Activated naive CD8-positive, alpha-beta T cell (primary cell): ENCODE results near the gene BICRAL.

ENCODE experiments used
- H3K27ac Mint-ChIP-seq: one replicate; pipeline ENCODE4 v1.8.0; 2021; ENCODE audit warnings: mixed read lengths
- H3K27me3 Mint-ChIP-seq: one replicate; pipeline ENCODE4 v1.8.0; 2021; ENCODE audit warnings: mixed read lengths
- H3K36me3 Mint-ChIP-seq: one replicate; pipeline ENCODE4 v1.8.0; 2021; ENCODE audit warnings: mixed read lengths
- H3K4me1 Mint-ChIP-seq: one replicate; pipeline ENCODE4 v1.8.0; 2021; ENCODE audit warnings: low read depth, mixed read lengths
- H3K4me3 Mint-ChIP-seq: one replicate; pipeline ENCODE4 v1.8.0; 2021; ENCODE audit warnings: mild to moderate bottlenecking, mixed read lengths
- H3K9me3 Mint-ChIP-seq: one replicate; pipeline ENCODE4 v1.8.0; 2021; ENCODE audit warnings: low read depth, mixed read lengths

The BICRAL gene

DNA sequence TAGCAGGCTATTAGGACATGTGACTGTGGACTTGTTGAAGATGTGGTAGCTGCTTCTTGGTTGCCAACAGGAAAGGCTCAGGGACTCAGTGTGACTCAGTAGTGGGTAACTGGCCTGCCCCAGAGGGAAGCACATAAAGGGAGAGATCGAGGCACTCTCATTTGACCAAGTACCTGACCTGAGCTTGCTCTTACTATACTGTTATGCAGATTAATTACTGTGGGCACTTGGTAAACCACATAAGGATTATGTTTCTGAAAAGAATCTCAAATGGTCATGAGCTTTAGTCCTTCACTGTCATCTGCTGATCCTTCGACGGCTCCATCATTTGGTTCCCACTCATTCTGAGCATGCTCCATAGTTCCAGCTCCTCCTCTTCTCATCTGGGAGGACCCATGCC lies 49.4 kb downstream of the BICRAL start:
- Mint-ChIP-seq H3K27ac (no peak overlapping the region), H3K4me3 (no peak overlapping the region), H3K36me3 (peaks cover 20% of the 10 kb centered on the region)

DNA sequence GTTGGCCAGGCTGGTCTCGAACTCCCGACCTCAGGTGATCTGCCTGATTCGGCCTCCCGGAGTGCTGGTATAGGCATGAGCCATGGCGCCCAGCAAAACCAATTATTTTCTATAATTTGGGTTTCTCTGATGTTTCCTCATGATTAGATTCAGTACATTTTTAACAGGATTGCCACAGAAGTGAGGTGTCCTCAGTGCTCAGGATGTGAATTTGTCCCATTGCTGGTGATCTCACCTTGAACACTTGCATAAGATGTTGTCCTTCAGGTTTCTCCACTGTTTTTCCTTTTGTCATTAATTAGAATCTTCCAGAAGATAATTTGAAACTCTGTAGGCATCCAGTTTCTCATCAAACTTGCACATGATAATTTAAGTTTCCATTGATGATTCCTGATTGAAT lies 52.2 kb downstream of the BICRAL start:
- no peak overlapping the region for H3K4me3 Mint-ChIP-seq
- H3K36me3 Mint-ChIP-seq: peaks cover 13% of the 10 kb centered on the region
- H3K27me3 Mint-ChIP-seq: no peaks in the 10 kb centered on the region
- peaks cover 15% of the 10 kb centered on the region for H3K4me1 Mint-ChIP-seq
- H3K9me3 Mint-ChIP-seq: no peaks in the 10 kb centered on the region
- H3K27ac Mint-ChIP-seq: no peak overlapping the region

More for the DNA sequence above, 49.4 kb downstream of the BICRAL start:
- Mint-ChIP-seq H3K4me1 (peaks cover 15% of the 10 kb centered on the region), H3K9me3 (no peaks in the 10 kb centered on the region), H3K27me3 (no peaks in the 10 kb centered on the region)

DNA sequence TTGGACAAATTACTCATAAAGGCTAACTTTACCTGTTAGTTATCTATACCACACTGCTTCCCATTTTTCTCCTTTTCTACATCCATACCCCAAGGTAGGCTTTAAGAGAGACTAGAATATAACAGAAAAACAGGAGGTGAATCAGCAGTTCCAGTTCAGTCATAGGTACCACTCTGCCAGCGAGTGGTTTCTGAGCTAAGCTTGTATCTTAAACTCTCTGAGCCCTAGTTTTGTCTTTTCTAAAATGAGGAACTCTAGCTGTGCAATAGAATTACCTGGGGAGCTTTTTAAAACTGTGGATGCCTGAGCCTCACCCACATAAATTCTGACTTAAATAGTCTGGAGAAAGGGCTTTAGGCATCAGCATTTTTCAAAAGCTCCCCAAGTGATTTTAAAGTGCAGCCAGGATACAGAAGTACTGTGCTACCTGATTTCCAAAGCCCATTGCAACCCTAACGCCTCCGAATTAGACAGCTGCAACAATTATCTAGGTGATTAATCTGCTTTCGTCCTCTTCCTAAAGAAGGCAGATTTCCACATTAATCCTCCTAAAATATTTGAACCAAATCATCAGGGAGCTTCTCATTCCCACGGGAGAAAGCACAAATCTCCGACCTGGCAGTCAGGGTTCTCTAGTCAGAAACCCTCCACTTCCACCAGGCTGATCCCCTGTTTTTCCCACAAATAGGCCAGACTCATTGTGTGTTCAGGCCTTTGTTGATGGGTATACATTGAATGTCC lies 60.2 kb downstream of the BICRAL start:
- H3K27ac Mint-ChIP-seq: no peak overlapping the region
- H3K4me3 Mint-ChIP-seq: no peak overlapping the region
- peaks cover 10% of the 10 kb centered on the region for H3K36me3 Mint-ChIP-seq
- no peaks in the 10 kb centered on the region for H3K9me3 Mint-ChIP-seq
- H3K4me1 Mint-ChIP-seq: peaks cover 10% of the 10 kb centered on the region
- H3K27me3 Mint-ChIP-seq: no peaks in the 10 kb centered on the region

DNA sequence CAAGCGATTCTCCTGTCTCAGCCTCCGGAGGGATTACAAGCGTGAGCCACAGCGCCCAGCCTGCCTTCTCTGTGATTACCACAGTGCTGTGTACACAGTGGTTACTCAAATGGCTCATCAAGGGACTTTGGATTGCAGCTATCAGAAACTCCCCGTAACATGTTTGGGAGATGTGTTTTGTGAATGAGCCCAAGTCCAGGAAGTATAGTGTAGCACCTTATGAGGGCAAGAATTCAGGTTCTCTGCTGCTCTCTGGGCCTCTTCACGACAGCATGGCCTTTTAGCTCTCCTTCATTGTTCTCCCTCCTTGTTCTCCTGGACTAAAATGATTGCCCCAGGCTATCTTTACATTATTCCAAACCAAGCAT lies 63.5 kb downstream of the BICRAL start:
- peaks cover 10% of the 10 kb centered on the region for H3K4me1 Mint-ChIP-seq
- H3K27ac Mint-ChIP-seq: no peak overlapping the region
- no peak overlapping the region for H3K4me3 Mint-ChIP-seq
- H3K36me3 Mint-ChIP-seq: peaks cover 10% of the 10 kb centered on the region
- no peaks in the 10 kb centered on the region for H3K9me3 Mint-ChIP-seq
- H3K27me3 Mint-ChIP-seq: no peaks in the 10 kb centered on the region

DNA sequence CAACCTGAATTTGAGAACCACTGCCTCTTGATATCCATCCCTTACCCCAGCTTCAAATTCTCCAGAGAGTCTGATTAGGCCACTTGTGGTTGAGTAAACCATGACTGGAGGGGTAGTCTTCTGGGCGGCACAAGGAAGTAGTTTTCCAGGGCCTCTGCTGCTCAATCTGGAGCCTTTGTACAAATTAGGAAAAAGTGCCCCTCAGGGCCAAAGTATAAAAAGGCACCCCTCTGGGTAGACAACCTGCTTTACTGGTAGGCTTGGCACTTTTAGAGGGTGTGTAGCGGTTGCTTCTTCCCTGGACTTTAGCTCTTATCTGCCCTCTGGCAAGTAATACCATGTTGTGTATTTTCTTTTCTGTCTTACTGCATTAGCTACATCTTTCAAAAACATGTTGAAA lies 64.7 kb downstream of the BICRAL start:
- Mint-ChIP-seq H3K27me3 (no peaks in the 10 kb centered on the region), H3K4me1 (peaks cover 8% of the 10 kb centered on the region), H3K4me3 (no peak overlapping the region), H3K27ac (no peak overlapping the region), H3K36me3 (peaks cover 9% of the 10 kb centered on the region), H3K9me3 (no peaks in the 10 kb centered on the region)

DNA sequence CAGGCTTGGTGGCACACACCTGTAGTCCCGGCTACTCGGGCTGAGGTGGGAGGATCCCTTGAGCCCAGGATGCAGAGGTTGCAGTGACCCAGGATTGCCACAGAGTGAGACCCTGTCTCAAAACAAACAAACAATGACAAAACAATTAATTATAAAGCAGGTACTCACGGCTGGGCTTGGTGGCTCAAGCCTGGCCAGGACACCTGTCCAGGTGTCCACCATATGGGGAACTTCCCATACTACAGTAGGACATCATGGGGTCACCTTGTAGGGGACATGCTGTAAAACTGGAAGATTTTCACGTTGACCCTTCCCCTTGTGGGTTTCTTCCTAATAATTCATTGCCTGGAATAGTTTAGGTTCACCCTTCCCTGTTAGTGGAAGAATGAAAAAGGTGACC lies 66.8 kb downstream of the BICRAL start:
- Mint-ChIP-seq H3K27me3 (no peaks in the 10 kb centered on the region), H3K27ac (no peak overlapping the region), H3K36me3 (peaks cover 3% of the 10 kb centered on the region), H3K4me1 (peaks cover 4% of the 10 kb centered on the region), H3K9me3 (no peaks in the 10 kb centered on the region), H3K4me3 (no peak overlapping the region)

DNA sequence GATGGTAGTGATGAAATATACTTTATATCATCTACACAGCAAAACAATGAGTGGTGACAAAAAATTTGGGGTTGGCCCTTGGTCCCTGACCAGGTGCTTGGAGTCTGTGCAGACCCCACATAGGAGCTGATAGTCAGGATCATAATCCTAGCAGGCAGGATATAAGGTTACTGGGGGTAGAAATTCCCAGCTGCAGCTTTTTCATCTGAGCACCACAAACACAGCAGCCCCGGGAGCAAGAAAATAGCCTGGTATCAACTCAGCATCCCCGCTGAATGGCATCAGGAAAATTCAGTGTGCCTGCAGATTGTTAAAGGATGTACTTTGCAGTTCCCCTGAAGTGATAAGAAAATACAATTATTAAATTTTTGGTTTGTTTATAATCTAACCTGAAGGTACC lies 69.7 kb downstream of the BICRAL start:
- H3K36me3 Mint-ChIP-seq: peaks cover 2% of the 10 kb centered on the region

DNA sequence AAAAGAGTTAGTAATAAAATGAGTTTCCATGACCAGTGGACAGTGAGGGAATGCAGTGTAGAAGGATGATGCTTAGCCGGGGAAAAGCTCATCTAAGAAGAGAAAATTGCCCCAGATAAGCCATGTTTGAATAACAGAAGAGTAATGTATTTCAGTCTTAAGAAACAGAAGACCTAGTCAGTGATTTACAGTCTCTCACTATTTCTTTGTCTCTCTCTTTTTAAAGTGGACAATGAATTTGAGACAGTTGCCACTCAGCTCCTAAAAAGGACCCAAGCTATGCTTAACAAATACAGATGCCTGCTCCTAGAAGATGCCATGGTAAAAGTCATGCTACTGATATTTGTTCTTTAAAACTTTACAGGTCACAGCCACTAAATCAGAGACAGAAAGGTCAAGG lies 78.2 kb downstream of the BICRAL start:
- no peak overlapping the region for H3K4me3 Mint-ChIP-seq
- no peaks in the 10 kb centered on the region for H3K27me3 Mint-ChIP-seq
- no peak overlapping the region for H3K27ac Mint-ChIP-seq
- no peaks in the 10 kb centered on the region for H3K9me3 Mint-ChIP-seq
- no peaks in the 10 kb centered on the region for H3K4me1 Mint-ChIP-seq
- H3K36me3 Mint-ChIP-seq: peaks cover 2% of the 10 kb centered on the region

More for the DNA sequence above, 69.7 kb downstream of the BICRAL start:
- Mint-ChIP-seq H3K27me3 (no peaks in the 10 kb centered on the region), H3K9me3 (no peaks in the 10 kb centered on the region), H3K27ac (no peak overlapping the region), H3K4me1 (no peaks in the 10 kb centered on the region), H3K4me3 (no peak overlapping the region)

DNA sequence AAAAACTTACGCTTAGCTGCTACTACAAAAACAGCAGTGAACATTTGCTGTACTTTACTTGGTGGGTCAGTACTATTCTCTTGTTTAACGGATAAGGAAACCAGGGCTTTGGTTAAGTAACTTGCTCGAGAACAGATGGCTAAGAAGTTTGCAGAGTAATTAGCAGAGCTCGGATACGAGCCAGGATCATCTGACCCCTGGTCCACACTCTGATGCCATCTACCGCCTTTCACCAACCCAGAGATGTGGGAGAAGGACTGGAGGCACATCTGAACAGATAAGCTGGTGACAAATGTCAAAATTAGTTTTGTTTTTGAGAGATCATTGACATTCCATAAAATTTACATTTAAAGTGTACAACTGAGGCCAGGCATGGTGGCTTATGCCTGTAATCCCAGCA lies 78.6 kb downstream of the BICRAL start:
- Mint-ChIP-seq H3K27me3 (no peaks in the 10 kb centered on the region), H3K27ac (no peak overlapping the region), H3K4me1 (no peaks in the 10 kb centered on the region), H3K9me3 (no peaks in the 10 kb centered on the region), H3K4me3 (no peak overlapping the region), H3K36me3 (peaks cover 3% of the 10 kb centered on the region)

DNA sequence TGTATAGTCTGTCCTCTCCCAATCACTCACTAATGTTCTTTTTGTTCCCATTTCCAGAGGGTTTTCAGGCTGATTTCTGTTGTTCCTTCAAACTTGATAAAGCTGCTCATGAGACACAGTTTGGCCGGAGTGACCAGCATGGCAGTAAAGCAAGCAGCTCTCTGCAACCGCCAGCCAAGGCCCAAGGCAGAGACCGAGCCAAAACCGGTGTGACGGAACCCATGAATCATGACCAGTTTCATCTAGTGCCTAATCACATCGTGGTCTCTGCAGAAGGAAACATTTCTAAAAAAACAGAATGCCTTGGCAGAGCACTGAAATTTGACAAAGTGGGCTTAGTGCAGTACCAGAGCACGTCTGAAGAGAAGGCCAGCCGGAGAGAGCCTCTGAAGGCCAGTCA lies 82.8 kb downstream of the BICRAL start:
- no peak overlapping the region for H3K4me3 Mint-ChIP-seq
- no peaks in the 10 kb centered on the region for H3K9me3 Mint-ChIP-seq
- no peaks in the 10 kb centered on the region for H3K27me3 Mint-ChIP-seq
- H3K36me3 Mint-ChIP-seq: peaks cover 4% of the 10 kb centered on the region
- H3K27ac Mint-ChIP-seq: peak overlapping the region; percentile 11
- no peaks in the 10 kb centered on the region for H3K4me1 Mint-ChIP-seq

DNA sequence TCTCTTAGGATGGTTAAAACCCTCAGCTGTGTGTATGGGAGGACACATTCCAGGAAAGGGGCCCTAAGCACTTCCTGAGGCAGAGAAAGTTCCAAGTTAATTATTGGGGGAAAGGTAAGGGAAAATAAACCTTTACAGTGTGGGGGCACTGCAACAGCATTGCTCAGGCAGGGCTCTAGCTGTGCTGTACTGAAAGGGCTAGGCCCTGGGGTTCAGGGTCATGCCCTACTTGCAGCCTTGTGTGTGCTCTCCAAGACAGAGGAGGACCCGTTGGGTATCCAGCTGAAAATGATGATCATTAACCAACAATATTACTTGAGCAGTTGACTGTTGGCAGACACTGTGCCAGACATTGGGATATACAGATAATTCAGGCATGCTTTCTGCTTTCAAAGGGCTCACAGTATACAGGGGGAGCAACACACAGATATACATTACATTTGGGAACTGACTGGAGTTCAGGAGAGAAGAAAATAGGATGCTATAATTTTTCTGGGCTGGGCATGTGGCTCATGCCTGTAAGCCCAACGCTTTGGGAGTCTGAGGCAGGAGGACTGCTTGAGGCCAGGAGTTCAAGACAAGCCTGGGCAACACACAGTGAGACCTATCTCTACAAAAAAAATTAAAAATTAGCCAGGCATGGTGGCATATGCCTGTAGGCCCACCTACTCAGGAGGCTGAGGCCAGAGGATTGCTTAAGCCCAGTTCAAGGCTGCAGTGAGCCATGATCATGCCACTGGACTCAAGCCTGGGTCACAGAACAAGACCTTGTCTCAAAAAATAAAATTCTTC lies 88.5 kb downstream of the BICRAL start:
- H3K27me3 Mint-ChIP-seq: no peaks in the 10 kb centered on the region
- no peaks in the 10 kb centered on the region for H3K4me1 Mint-ChIP-seq
- no peak overlapping the region for H3K4me3 Mint-ChIP-seq
- H3K36me3 Mint-ChIP-seq: peaks cover 2% of the 10 kb centered on the region
- H3K27ac Mint-ChIP-seq: peak overlapping the region; percentile 51
- H3K9me3 Mint-ChIP-seq: no peaks in the 10 kb centered on the region

DNA sequence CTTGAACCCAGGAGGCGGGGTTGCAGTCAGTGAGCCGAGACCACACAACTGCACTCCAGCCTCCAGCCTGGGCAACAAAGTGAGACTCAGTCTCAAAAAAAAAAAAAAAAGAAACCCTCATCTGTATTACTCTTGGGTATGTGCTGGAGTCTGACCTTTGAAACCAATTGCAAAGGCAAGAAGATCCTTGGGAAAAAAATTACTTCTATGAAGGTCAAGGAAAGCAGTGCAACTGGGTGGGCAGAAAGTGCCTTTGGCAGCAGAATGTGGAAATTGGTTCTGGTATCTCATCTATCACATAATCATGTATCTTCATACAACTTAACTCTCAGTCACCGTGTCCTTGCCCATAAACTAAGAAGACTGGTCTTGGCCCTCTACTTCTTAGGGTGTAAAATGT lies 89.9 kb downstream of the BICRAL start:
- Mint-ChIP-seq H3K36me3 (no peaks in the 10 kb centered on the region), H3K4me3 (no peak overlapping the region), H3K4me1 (no peaks in the 10 kb centered on the region), H3K27ac (no peak overlapping the region), H3K27me3 (no peaks in the 10 kb centered on the region), H3K9me3 (no peaks in the 10 kb centered on the region)

DNA sequence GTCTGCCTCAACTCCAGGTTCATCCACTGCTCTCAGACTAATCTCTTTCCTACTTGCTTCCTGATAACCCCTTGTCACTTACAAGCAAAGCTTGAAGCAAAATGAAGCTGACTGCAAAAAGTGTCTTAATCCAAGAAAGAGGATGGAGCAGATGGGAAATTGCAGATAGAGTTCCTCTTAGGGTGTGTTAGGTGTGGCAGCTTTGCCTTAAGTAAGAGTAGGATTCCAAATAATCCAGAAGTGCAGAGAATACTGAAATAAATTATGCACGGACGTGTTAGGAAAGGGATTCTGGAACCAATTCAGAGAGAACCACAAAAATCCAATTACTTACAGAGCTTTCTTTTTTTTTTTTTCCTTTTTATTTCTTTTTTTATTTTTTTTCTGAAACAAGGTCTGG lies 91.5 kb downstream of the BICRAL start:
- H3K4me3 Mint-ChIP-seq: no peak overlapping the region
- H3K27ac Mint-ChIP-seq: no peak overlapping the region
- no peaks in the 10 kb centered on the region for H3K36me3 Mint-ChIP-seq
- no peaks in the 10 kb centered on the region for H3K4me1 Mint-ChIP-seq
- no peaks in the 10 kb centered on the region for H3K9me3 Mint-ChIP-seq
- H3K27me3 Mint-ChIP-seq: no peaks in the 10 kb centered on the region

DNA sequence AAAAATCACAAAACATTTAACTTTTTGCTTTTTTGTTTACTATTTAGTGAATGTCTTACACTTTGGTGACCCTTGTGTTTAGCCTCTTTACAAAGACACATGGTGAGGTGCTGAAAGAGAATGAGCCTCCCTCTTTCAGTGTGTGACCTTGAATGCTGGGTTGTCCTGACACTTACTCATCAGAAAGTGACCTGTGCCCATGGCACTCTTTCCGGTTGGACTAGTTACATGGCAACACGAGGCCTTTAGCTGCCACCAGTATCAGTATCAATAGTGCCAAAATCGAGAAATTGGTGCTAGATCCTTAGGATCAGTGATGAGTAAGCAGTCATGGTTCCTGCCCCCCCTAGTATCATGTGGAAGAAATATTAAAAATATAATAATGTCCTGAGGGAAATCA lies 95.8 kb downstream of the BICRAL start:
- Mint-ChIP-seq H3K27me3 (no peaks in the 10 kb centered on the region), H3K4me1 (peaks cover 8% of the 10 kb centered on the region), H3K9me3 (no peaks in the 10 kb centered on the region), H3K36me3 (peaks cover 2% of the 10 kb centered on the region), H3K27ac (peak overlapping the region; percentile 46), H3K4me3 (peak overlapping the region; percentile 46)

DNA sequence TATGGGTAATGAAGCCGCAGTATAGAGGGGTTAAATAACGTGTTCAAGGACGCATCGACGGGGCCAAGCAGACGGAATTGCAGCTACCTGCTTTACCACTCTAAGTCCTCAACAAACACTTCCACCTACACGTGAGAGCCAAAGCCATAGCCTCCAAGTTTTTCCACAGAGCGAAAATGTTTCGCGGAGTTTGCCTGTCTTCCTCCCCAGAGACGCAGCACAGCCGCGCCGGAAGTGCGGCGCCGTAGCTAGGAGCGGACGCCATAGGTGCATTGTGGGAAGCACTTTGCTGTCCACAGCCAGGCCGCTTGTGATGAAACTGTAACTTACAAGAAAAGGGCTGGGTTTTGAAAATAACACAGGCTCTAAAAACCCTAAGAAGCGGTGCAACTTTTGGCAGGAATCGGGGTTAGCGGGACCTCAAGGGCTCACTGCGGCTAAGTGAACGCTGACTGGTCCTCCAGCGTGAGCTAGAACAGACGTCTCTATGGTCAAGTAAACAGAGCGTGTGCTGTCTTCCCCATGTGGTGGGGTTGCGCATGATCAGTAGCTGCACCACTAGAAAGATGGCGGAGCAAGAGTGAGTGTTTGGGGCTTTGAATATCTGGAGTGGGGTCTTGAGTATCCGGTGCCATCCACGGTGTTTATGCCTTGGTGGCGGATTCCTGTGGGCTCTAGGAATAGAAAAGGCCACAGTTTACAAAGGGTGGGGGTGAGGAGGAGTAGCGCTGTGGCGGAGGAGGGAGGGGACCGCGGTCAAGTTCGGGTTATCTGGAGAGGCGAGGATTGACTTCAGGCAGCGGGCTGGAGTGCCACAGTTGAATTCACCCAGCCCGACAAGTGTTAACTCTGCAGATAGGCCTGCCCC lies 97.8 kb downstream of the BICRAL start, which contains the start of gene RPL7L1:
Gene RPL7L1 (plus strand): TSS at position 245 of the 868 bp plus-strand sequence. CDS start 295 bp downstream, at position 540.
- peak within 1 kb of the TSS; percentile 96 for H3K4me3 Mint-ChIP-seq
- no peaks in the 10 kb centered on the region for H3K9me3 Mint-ChIP-seq
- H3K36me3 Mint-ChIP-seq: peaks cover 9% of the 10 kb centered on the region
- peak within 1 kb of the TSS; percentile 99 for H3K27ac Mint-ChIP-seq
- no peaks in the 10 kb centered on the region for H3K27me3 Mint-ChIP-seq
- H3K4me1 Mint-ChIP-seq: peaks cover 21% of the 10 kb centered on the region
